Measurements from ENCODE around the gene CACNB3. TPM values are rescaled to one million over a fixed set of nuclear protein-coding genes. Genes with fewer than 3 reads are reported as not detected.
A peak's percentile ranks its signal among the peaks of the same experiment; 100 is the strongest.

The CACNB3 gene
- polyA plus RNA-seq, 3 donors from 2014 or later: 0.66 to 2.1 (median 1.4) TPM

GRCh38 chr12:48818831-48819590, 715 bp downstream of the CACNB3 start:
- no peaks in the 10 kb centered on the region for H3K9me3 Mint-ChIP-seq
- H3K27ac Mint-ChIP-seq: peak overlapping the region in 3 of 6 donors; percentile 22 to 70 (median 69)
- peaks cover 3 to 13% (median 4%) of the 10 kb centered on the region in 3 donors for H3K27me3 Mint-ChIP-seq (ENCODE audit: low read depth in 3 of 3)
- peak; percentile 18 to 37 (median 26) for DNase-seq
- no peaks in the 10 kb centered on the region for H3K36me3 Mint-ChIP-seq
- H3K4me1 Mint-ChIP-seq: peaks cover 31 to 34% of the 10 kb centered on the region in 2 donors
- peak overlapping the region; percentile 81 to 86 (median 85) for H3K4me3 Mint-ChIP-seq

GRCh38 chr12:48819986-48820725, 1.9 kb downstream of the CACNB3 start:
- peaks cover 3 to 13% (median 4%) of the 10 kb centered on the region in 3 donors for H3K27me3 Mint-ChIP-seq (ENCODE audit: low read depth in 3 of 3)
- no peaks in the 10 kb centered on the region for H3K9me3 Mint-ChIP-seq
- H3K36me3 Mint-ChIP-seq: no peaks in the 10 kb centered on the region
- no peak for DNase-seq
- H3K4me3 Mint-ChIP-seq: peak overlapping the region in 3 of 5 donors; percentile 18 to 86 (median 86)
- H3K4me1 Mint-ChIP-seq: peaks cover 28 to 31% of the 10 kb centered on the region in 2 donors
- H3K27ac Mint-ChIP-seq: no peak overlapping the region

- DNase-seq: no peak
- no peaks in the 10 kb centered on the region for H3K9me3 Mint-ChIP-seq
- H3K27ac Mint-ChIP-seq: no peak overlapping the region
- H3K4me3 Mint-ChIP-seq: no peak overlapping the region
- no peaks in the 10 kb centered on the region for H3K36me3 Mint-ChIP-seq
- peaks cover 1 to 9% (median 3%) of the 10 kb centered on the region in 3 donors for H3K27me3 Mint-ChIP-seq (ENCODE audit: low read depth in 3 of 3)
- H3K4me1 Mint-ChIP-seq: peaks cover 13 to 14% of the 10 kb centered on the region in 2 donors
Measured at GRCh38 chr12:48822139-48822538, 3.8 kb downstream of the CACNB3 start.

GRCh38 chr12:48822711-48823110, 4.4 kb downstream of the CACNB3 start:
- Mint-ChIP-seq H3K9me3 (no peaks in the 10 kb centered on the region), H3K27me3 (ENCODE audit: low read depth in 3 of 3) (peaks cover 1 to 6% (median 3%) of the 10 kb centered on the region in 3 donors), H3K4me3 (no peak overlapping the region), H3K27ac (peak overlapping the region in 1 of 6 donors; percentile 17), H3K4me1 (peaks cover 8% of the 10 kb centered on the region in 2 donors), H3K36me3 (no peaks in the 10 kb centered on the region)
- DNase-seq: no peak

GRCh38 chr12:48823281-48823680, 5.0 kb downstream of the CACNB3 start:
- H3K4me3 Mint-ChIP-seq: no peak overlapping the region
- no peaks in the 10 kb centered on the region for H3K36me3 Mint-ChIP-seq

GRCh38 chr12:48824112-48824511, 5.8 kb downstream of the CACNB3 start:
- H3K4me1 Mint-ChIP-seq: peaks cover 0 to 1% of the 10 kb centered on the region in 2 donors
- DNase-seq: no peak
- H3K27ac Mint-ChIP-seq: peak overlapping the region in 3 of 6 donors; percentile 12 to 25 (median 13)
- no peak overlapping the region for H3K4me3 Mint-ChIP-seq
- peaks cover 0 to 4% (median 3%) of the 10 kb centered on the region in 3 donors for H3K27me3 Mint-ChIP-seq (ENCODE audit: low read depth in 3 of 3)
- no peaks in the 10 kb centered on the region for H3K9me3 Mint-ChIP-seq
- H3K36me3 Mint-ChIP-seq: peaks cover 0 to 6% (median 5%) of the 10 kb centered on the region in 3 donors

More at GRCh38 chr12:48823281-48823680, 5.0 kb downstream of the CACNB3 start:
- no peak for DNase-seq
- Mint-ChIP-seq H3K9me3 (no peaks in the 10 kb centered on the region), H3K27ac (no peak overlapping the region), H3K27me3 (ENCODE audit: low read depth in 3 of 3) (peaks cover 0 to 4% (median 2%) of the 10 kb centered on the region in 3 donors), H3K4me1 (peaks cover 3 to 6% of the 10 kb centered on the region in 2 donors)

- no peaks in the 10 kb centered on the region for H3K4me1 Mint-ChIP-seq
- peaks cover 0 to 4% (median 3%) of the 10 kb centered on the region in 3 donors for H3K27me3 Mint-ChIP-seq (ENCODE audit: low read depth in 3 of 3)
- H3K9me3 Mint-ChIP-seq: no peaks in the 10 kb centered on the region
- H3K27ac Mint-ChIP-seq: no peak overlapping the region
- H3K4me3 Mint-ChIP-seq: no peak overlapping the region
- peaks cover 0 to 12% (median 6%) of the 10 kb centered on the region in 3 donors for H3K36me3 Mint-ChIP-seq
- DNase-seq: no peak
Measured at GRCh38 chr12:48824905-48825304, 6.6 kb downstream of the CACNB3 start.

- no peak overlapping the region for H3K4me3 Mint-ChIP-seq
- H3K36me3 Mint-ChIP-seq: peaks cover 9 to 26% (median 10%) of the 10 kb centered on the region in 3 donors
- no peaks in the 10 kb centered on the region for H3K9me3 Mint-ChIP-seq
- DNase-seq: no peak
- H3K27me3 Mint-ChIP-seq (ENCODE audit: low read depth in 3 of 3): peaks cover 0 to 4% (median 3%) of the 10 kb centered on the region in 3 donors
- peak overlapping the region in 1 of 6 donors; percentile 82 for H3K27ac Mint-ChIP-seq
- H3K4me1 Mint-ChIP-seq: no peaks in the 10 kb centered on the region
Measured at GRCh38 chr12:48826209-48826855, 8.0 kb downstream of the CACNB3 start.

GRCh38 chr12:48827026-48827425, 8.7 kb downstream of the CACNB3 start:
- no peak overlapping the region for H3K4me3 Mint-ChIP-seq
- H3K4me1 Mint-ChIP-seq: no peaks in the 10 kb centered on the region
- DNase-seq: no peak
- H3K27ac Mint-ChIP-seq: no peak overlapping the region
- H3K9me3 Mint-ChIP-seq: no peaks in the 10 kb centered on the region
- H3K36me3 Mint-ChIP-seq: peaks cover 12 to 30% (median 13%) of the 10 kb centered on the region in 3 donors
- H3K27me3 Mint-ChIP-seq (ENCODE audit: low read depth in 3 of 3): peaks cover 0 to 3% (median 3%) of the 10 kb centered on the region in 3 donors

GRCh38 chr12:48827513-48828096, 9.3 kb downstream of the CACNB3 start:
- DNase-seq: no peak
- H3K4me3 Mint-ChIP-seq: no peak overlapping the region
- no peak overlapping the region for H3K27ac Mint-ChIP-seq
- H3K27me3 Mint-ChIP-seq (ENCODE audit: low read depth in 3 of 3): peaks cover 0 to 3% (median 3%) of the 10 kb centered on the region in 3 donors
- no peaks in the 10 kb centered on the region for H3K9me3 Mint-ChIP-seq
- H3K36me3 Mint-ChIP-seq: peaks cover 13 to 35% (median 16%) of the 10 kb centered on the region in 3 donors
- no peaks in the 10 kb centered on the region for H3K4me1 Mint-ChIP-seq

GRCh38 chr12:48828293-48828692, 10.0 kb downstream of the CACNB3 start:
- H3K27ac Mint-ChIP-seq: no peak overlapping the region
- peaks cover 15 to 38% (median 19%) of the 10 kb centered on the region in 3 donors for H3K36me3 Mint-ChIP-seq
- H3K4me1 Mint-ChIP-seq: no peaks in the 10 kb centered on the region
- no peak for DNase-seq
- no peaks in the 10 kb centered on the region for H3K9me3 Mint-ChIP-seq
- no peak overlapping the region for H3K4me3 Mint-ChIP-seq
- peaks cover 0 to 3% (median 3%) of the 10 kb centered on the region in 3 donors for H3K27me3 Mint-ChIP-seq (ENCODE audit: low read depth in 3 of 3)

GRCh38 chr12:48828841-48829575, 10.7 kb downstream of the CACNB3 start:
- Mint-ChIP-seq H3K36me3 (peaks cover 21 to 45% (median 24%) of the 10 kb centered on the region in 3 donors), H3K27ac (no peak overlapping the region), H3K4me1 (no peaks in the 10 kb centered on the region), H3K4me3 (no peak overlapping the region), H3K9me3 (no peaks in the 10 kb centered on the region), H3K27me3 (ENCODE audit: low read depth in 3 of 3) (peaks cover 0 to 3% (median 3%) of the 10 kb centered on the region in 3 donors)
- DNase-seq: no peak

GRCh38 chr12:48831257-48831656, 13.0 kb downstream of the CACNB3 start:
- Mint-ChIP-seq H3K27ac (peak overlapping the region in 3 of 6 donors; percentile 71 to 86 (median 76)), H3K27me3 (ENCODE audit: low read depth in 3 of 3) (peaks cover 0 to 3% (median 2%) of the 10 kb centered on the region in 3 donors), H3K9me3 (no peaks in the 10 kb centered on the region), H3K36me3 (peaks cover 25 to 55% (median 33%) of the 10 kb centered on the region in 3 donors), H3K4me3 (no peak overlapping the region), H3K4me1 (no peaks in the 10 kb centered on the region)
- DNase-seq: no peak
